CD4-positive, alpha-beta T cell treated with Interleukin-1 beta for 1 hour (primary cell): Measurements from ENCODE around the gene LMNTD2.
A peak's percentile ranks its signal among the peaks of the same experiment; 100 is the strongest.

Experiments used
- DNase-seq, 2 donors: peaks; one replicate each; pipeline ENCODE4 v3.0.0-alpha.2; 2020 to 2022

The LMNTD2 gene

DNA sequence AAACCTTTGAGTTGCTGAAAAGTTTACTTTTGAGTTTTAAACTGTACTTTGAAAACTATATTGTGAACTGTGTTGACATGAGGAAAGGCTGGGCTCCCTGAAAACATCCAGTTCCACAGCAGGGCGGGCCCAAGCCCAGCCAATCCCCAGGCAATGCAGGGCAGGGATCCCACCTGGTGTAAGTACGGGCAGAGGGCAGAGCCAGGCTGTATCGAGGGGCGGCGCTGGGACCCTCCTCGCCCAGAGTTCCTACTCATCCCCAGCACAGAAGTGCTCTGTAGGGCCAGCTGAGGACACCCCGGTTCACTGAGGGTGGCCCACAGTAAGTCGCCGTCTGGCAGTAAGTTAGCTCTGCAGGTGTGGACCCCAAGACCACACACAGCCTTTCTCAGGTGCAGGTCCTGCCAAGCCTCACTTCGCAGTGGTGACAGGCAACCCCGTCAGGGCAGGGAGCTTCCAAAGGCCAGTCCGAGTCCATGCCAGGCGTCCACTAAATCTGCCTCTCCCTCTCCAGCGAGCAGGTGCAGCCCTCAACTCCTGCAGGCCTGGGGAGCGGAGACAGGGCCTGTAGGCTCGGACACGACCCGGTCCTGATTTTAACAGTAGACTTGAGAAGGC is 6.6 kb upstream of the LMNTD2 start:
- no peak for DNase-seq

DNA sequence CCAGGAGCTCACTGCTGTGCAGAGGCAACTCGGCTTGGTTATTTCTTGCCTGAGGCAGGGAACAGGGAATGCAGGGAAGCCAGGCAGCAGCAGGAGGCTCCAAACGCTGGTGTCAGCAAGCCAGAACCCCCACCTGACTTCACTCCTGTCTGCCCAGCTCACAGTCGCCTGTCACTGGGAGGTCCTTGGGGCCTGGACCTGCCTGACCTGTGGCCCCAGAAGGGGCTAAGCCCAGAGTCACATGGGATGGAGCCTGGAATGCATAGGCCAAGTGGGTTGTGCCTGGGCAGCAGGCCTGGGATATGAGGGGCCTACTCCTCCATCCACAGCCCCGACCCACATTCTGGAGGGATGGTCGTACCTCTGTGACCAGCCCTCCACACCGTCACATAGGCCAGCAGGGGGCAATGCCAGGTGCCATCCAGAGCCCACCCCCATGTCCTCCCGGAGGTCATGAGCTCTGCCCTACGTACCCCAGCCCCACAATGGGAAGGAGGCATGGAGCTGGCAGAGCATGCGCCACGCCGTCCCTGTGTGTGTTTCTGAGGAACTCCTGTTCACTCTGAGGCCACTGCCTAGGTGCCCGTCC is 5.5 kb upstream of the LMNTD2 start:
- DNase-seq, result no peak

DNA sequence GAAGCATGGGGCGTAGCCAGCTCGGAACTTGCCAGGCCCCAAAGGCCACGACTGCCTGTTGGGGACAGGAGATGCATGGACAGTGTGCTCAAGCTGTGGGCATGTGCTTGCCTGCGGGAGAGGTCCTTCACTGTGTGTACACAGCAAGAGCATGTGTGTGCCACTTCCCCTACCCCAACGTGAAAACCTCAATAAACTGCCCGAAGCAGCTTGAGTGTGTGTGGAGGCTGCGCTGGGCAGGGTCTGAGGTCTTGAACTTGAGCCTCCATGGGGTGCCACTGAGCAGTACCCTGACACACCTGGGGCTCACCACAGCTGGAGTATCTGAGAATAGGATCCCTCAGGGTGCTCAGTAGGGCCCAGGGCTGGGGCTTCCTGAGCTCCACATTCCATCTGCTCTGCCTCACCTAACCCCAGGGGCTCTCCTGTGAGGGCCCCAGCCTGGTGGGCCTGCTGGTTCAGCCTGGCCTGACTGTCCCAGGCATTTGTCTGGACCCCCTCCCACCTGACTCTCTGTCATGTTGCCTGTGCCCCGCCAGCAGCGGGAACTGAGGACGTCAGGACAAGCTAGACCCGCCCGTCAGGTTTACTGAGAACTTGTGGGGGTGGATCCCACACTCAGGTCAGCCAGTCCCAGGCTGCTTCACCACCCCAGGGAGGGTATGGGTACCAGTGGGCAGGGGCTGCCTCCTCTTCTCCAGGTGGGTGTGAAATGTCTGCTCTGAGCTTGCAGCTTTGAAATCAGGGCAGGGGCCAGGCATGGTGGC is 3.5 kb upstream of the LMNTD2 start:
- DNase-seq, result no peak

DNA sequence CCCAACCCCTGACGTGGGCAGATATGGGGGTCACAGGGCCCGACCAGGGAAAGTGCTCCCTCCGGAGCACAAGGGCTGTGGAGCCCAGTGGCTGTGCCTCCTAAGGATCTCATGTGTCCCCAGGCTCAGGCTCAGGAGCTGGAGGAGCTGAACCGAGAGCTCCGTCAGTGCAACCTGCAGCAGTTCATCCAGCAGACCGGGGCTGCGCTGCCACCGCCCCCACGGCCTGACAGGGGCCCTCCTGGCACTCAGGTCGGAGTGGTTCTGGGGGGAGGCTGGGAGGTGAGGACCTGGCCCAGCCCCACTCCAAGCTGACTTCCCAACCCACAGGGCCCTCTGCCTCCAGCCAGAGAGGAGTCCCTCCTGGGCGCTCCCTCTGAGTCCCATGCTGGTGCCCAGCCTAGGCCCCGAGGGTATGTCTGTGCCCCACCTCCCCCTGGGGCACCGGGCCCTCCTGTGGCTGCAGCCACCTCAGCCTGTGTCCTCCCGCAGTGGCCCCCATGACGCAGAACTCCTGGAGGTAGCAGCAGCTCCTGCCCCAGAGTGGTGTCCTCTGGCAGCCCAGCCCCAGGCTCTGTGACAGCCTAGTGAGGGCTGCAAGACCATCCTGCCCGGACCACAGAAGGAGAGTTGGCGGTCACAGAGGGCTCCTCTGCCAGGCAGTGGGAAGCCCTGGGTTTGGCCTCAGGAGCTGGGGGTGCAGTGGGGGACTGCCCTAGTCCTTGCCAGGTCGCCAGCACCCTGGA is 2.7 kb upstream of the LMNTD2 start:
- no peak for DNase-seq

DNA sequence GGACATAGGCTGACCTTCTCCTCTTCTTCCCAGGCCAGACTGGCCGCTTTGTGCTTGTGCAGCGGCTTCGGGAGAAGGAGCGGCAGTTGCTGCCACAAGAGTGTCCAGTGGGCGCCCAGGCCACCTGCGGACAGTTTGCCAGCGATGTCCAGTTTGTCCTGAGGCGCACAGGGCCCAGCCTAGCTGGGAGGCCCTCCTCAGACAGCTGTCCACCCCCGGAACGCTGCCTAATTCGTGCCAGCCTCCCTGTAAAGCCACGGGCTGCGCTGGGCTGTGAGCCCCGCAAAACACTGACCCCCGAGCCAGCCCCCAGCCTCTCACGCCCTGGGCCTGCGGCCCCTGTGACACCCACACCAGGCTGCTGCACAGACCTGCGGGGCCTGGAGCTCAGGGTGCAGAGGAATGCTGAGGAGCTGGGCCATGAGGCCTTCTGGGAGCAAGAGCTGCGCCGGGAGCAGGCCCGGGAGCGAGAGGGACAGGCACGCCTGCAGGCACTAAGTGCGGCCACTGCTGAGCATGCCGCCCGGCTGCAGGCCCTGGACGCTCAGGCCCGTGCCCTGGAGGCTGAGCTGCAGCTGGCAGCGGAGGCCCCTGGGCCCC is 1.6 kb upstream of the LMNTD2 start:
- DNase-seq, result no peak

DNA sequence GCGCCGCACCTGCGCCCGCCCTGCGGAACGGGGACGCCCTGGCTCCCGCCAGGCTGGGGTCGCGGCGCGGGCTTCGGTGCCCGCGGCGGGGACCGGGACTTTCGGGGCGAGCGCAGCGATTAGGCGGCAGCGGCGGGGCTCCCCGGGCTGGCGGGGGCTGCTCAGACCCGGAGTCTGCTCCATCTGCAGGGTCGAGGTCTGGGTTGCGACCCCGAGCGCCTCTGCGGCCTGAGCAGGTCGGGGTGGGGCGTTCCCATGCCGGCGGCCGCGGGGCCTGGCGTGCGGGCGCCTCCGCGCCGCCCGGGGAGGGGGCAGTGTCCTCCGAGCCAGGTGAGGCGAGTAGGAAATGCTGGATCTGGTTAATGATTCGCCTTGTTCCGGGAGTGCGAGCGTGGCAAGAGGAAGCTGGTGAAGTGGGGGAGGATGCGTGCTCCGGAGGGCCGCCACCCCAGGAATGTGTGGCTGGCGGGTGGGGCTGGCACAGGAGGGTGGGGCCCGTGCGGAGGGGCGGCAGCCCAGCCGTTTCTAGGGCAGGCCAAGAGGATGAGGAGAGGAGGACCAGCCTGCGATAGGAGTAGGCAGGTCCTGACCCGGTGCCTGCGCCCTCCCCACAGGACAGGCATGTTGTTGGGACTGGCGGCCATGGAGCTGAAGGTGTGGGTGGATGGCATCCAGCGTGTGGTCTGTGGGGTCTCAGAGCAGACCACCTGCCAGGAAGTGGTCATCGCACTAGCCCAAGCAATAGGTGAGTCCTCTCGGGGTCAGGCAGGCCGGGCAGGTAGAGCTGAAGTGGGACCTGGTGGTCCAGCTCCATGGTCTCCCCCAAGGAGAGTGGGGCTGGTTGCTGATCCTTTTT is 838 bp upstream of the LMNTD2 start:
- no peak for DNase-seq

DNA sequence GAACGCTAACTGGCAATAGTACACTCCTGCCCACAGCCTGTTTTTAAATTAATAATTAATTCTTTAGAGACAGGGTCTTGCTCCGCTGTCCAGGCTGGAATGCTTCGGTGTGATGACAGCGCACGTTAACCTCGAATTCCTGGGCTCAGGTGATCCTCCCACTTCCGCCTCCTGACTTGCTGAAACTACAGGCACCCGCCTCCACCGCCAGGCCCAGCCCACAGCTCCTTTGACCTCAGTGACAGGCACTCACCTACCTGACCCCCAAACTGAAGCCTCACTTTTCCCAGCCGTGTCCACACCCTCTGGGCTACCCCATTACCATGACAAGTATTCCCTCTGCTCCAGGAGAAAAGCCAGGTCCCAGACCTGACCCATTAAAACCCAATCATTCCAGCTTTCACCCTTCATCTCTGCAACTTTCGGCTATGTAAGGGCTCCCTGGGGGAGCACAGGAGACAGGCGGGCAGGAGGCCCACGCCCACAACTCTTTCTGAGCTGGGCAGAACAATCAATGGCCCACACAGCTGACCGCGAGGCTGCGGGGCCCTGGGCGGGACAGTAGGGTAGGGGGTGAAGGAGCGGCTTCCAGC is 730 bp downstream of the LMNTD2 start:
- DNase-seq, result no peak

DNA sequence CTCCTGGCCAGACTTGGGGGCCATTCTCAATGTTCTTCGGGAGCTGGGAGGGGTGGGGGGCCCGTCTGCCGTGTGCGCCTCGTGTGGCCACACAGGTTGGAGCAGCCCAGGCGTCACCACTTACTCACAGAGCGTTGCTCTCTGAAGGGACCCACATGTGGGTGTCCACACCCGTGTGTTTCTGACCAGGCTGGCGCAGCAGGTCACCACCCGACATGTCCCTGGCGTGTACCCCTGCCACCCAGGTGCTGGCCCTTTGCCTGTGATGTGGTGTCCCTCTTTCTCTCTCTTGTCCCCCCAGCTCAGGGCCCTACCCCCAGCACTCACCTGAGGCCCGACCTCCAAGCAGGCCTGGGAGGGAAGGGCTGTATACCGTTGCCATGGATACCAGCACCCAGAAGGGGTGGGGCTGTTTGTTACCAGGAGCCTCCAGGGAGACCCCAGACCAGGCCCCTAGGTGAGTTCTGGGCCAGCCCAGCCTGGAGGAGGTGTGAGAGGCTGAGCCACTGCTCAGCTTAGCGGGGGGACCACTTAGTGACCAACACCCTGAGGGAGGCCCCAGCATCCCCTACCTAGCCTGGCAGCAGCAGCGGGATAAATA is 1.4 kb downstream of the LMNTD2 start:
- no peak for DNase-seq

DNA sequence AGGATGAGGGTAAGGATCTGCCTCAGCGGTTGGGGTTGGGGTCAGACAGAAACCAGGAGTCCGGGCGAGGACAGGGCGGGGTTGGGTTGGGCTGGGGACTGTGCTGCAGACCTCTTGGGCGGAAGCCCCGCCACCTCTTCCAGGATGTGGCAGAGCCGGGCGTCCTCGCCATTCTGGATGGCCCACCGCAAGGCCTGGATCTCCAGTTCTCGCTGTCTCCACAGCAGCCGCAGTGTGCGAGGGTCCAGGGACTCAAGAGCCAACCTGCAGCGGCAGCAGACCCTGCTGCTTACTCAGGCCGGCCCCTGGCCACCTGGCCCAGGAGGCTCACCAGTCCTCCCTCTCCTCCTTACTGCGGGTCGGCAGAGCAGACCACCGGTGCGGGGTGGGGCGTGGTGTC is 2.0 kb downstream of the LMNTD2 start:
- DNase-seq, result no peak

DNA sequence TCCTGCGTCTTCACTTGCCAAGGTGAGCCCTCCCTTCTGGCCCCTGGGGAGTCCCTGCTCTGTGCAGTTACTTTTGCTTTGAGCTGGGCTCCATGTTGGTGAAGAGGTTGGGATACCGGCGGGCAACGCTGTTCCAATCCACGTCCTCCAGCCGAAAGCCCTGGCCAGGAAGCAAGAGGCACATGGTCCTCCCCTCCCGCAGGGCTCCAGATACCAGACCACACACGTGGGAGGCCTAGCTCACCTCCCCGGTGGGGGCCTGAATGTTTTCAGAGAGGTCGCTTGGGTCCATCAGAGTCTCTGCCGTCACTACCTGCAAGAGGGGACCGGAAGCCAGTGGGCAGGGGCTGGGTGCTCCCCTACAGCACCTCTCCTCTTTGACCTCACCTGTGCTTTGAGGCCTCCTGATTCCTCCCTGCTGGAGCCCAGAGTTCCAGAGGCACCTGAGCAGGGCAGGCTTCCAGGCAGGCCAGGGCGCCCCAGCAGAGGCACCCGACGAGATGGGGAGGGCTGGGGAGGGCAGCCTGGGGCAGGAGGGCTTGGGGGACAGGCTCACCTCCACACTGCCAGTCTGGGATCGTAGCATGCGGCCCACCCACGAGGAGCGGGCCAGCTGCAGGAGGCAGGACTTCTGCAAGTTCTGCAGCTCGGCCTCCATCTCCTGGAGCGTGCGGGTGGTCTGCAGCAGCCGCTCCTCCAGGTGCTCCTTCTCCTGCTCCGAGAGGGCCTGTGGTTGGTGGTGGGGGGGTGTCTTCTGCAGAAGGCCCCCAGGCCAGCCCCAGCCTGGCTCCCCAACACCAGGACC is 3.0 kb downstream of the LMNTD2 start:
- DNase-seq, result no peak

DNA sequence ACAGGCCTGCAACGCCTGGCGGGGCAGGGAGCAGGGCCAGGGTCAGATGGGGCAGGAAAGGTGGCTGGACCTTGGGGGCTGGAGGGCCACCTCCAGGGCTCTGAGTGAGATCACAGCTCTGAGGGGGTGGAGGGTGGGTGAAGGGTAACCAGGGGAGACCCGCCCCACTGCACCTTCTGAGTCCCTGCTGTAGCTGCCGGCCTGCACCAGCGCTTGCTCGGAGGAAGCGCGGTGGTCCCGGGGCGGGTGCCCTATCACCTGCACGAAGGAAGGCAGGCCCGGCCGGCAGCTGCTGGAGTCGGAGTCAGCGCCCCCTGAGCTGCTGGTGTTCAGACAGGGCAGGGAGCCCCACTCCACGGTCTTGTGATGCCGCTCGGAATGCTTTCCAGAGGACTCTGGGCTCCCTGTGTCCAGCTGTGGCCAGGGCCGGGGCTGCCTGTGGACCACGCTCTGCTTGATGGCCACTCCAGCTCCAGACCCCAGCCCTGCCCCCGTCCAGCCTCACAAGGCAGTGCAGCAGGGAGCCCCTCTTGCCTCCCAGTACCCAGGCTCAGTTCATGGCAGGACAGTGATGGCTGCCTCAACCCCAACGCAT is 3.8 kb downstream of the LMNTD2 start:
- no peak for DNase-seq

DNA sequence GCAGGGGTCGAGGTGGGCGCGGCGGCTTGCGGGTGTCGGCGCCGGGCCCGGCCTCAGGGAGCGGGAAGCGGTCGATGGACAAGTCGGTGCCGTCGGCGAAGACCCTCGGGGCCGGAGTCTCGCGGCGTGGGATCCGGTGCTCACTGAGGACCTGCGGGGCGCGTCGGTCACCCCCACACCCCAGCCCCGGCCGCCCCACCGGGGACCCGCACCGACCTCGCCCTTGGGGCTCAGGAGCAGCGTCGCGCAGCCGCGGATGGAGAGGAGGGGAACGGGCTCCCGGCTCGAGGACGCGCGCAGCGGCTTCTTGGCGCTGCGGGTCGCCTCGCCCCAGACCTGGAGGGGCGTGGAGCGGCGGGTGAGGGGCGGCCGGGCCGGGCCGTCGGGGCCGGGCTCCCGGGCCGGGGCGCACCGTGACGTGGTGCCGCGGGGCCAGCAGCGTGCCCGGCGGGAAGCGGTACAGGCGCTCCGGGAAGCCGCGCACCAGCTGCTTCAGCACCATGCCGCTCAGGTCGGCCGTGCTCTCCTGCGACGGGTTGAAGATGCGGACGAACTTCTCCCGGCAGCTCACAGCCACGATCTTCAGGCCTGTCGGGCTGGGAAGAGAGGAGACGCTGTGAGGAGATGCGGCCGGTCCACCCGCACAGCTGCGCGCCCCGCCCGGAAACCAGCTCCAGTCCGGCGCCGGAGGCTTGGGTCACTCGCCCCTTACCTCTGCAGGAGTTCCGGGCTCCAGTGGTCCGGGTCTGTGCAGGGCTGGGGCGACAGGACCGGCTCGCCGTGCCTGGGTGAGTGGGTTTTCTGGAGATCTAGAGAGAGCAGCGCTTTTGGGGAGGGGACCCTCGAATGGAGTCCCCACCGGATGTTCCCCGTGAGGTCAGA is 4.5 kb downstream of the LMNTD2 start:
- no peak for DNase-seq

DNA sequence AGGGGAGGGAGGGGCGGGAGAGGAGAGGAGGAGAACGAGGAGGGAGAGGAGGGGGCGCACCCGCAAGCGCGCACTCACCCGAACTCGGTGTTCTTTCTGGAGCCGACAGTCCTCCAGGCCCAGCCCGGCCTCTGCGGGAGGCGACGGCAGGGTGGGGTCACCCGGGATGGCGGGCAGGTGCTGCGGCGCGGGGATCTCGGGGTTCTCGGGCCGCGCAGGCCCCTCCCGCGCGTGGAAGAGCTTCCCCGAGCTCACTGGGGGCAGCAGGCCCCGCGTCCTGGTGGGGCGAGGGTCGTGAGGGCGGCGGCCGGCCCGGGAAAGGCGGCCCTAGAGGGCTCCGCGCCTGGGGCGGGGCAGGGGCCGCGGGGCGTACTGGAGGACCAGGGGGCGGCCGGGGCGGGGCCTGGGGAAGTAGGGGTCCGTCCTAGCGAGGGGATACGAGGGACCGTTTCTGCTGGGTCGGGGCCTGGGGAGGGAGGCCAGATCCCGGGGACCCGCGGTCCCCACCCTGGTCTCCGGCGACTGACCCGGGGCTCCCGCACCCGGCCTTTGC is 5.2 kb downstream of the LMNTD2 start:
- no peak for DNase-seq

DNA sequence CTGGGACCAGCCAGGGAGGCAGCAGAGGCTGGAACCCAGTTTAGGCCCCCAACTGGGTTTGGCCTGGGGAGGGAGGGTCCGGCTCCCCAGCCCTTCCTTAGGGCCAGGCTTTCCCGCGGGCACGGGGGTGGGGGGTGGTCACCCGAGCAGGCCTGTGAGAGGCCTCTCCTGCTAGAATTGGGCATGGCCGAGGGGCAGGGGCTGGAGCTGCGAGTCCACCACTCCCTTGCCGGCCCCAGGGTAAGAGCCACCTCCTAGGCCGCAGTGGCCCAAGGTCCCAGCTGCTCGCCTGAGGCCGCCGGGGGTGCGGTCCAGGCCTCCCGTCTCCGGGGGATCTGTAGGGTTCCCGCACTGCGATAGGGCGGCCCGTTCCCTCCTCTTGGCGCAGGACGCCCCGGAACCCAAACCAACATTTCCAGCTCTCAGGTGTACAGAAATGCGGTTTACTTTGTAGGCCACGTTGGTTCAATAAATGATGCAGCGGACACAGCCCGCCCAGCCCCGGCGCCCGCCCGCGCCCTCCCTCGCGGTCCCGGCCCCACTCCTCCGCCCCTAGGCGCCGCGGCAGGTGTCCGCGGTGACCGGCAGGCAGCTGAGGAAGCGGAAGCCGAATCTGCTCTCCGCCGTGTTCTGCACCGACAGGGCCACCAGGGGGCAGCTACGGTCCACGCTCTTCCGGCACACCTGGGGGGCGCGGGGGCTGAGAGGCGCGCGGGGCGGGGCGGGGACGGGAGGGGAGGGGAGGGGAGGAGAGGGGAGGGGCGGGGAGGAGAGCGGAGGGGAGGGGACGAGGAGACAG is 5.9 kb downstream of the LMNTD2 start:
- DNase-seq, result peak; percentile 80 to 83

DNA sequence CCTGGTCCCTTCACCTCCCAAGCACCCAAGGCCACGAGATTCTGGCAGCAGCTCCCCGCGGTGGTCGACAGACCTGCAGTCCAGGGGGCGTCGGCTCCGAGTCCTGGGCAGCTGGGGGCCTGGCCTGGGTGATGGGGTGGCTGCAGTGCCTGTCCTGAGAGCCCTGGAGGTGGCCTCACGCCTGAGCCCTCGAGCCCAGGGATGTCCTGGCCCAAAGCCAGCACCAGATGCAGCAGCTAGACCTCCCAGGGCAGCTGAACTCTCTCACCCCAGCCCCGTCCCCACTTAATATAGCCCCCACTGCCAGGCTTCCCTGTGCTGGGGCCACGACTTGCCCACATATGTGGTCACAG is 6.6 kb downstream of the LMNTD2 start:
- DNase-seq, result no peak

DNA sequence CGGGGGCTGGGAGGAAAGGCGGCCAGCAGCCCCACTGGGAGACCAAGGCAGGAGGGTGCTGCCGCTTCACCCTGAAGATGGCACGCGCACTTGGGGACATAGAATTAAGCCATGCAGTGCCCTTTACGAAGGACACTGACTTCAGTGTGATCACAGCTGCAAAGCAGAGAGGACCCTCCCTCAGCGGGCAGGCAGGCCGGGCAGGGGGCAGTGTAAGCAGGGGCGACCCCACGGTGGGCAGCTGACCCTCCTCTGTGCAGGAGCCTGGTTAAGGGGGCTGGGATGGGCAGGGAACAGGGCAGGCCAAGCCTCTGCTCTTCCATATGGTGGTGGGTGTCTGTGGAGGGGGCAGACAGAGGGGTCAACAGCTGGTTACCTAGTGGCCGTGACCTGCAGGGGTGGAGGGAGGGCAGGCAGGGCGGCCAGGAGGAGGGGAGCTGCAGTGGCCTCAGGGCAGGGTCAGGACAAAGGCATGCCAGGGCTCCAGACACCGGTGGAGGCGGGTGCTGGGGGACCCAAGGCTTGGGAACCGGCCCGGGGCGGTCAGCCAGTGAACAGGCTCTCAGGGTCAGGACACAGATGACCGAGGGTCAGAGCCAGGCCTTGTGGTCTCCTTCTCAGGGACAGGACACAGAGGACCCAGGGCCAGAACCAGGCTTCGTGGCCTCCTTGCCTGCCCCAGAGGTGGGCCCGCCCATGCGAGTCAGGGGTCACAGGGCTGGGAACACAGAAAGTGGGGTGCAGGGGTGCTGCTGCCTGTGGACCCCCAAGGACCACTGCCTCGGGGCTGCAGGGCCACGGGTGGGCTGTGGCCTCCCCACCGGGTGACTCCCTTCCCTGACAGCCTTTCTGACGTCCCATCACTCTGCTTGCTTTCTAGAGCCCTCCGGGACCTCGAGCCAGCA is 7.2 kb downstream of the LMNTD2 start:
- DNase-seq, result no peak

DNA sequence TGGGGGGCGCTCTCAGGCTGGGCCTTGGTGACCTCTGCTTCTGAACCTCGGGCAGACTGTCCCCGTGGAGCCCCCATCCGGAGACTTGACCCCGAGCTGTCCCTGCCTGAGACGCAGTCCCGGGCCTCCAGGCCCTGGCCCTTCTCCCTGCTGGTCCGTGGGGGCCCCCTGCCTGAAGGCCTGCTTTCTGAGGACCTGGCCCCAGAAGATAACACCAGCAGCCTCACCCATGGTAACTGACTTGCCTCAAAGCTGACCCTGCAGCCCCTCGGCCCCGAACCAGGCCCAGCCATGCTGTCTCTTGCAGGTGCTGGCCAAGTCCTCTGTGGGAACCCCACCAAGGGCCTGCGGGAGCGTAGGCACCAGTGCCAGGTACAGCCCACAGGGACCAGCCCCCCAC is 8.9 kb downstream of the LMNTD2 start:
- DNase-seq, result no peak
